Mucosa of descending colon (tissue), 3 donors: ENCODE results near the gene PSMD2. TPM values are rescaled to one million over a fixed set of nuclear protein-coding genes. Genes with fewer than 3 reads are reported as not detected.

Experiments
- ATAC-seq: fragments of 200-7000 bp; cut with Tn5 transposase; one replicate; pipeline ENCODE4 v1.9.1; 2020; ENCODE audit warnings: mild to moderate bottlenecking, moderate library complexity
- DNase-seq, 3 donors: peaks; one replicate each; pipeline ENCODE4 v3.0.0-alpha.2; 2020
- H3K36me3 ChIP-seq: fragments of 200-600 bp; one replicate; pipeline ENCODE4 v1.8.0; 2021; ENCODE audit warnings: low read depth, mild to moderate bottlenecking
- H3K4me1 ChIP-seq: fragments of 200-600 bp; one replicate; pipeline ENCODE4 v1.8.0; 2021; ENCODE audit warnings: low read depth, mild to moderate bottlenecking
- H3K4me3 ChIP-seq: fragments of 200-600 bp; one replicate; pipeline ENCODE4 v1.8.0; 2021; ENCODE audit warnings: mild to moderate bottlenecking
- H3K9me3 ChIP-seq: fragments of 200-600 bp; one replicate; pipeline ENCODE4 v1.8.0; 2021; ENCODE audit warnings: mild to moderate bottlenecking
- CTCF ChIP-seq: fragments of 200-600 bp; IDR thresholded peaks from one replicate; pipeline ENCODE4 v1.8.0; 2022; ENCODE audit warnings: antibody characterized with exemption, mild to moderate bottlenecking
- intact Hi-C, 2 donors: fragments of 100-400 bp; cut with DNase I in 1 of 2; cut with micrococcal nuclease in 1 of 2; formaldehyde crosslinking; loops; one replicate each; pipeline versions ENCODE4 v1.11.0 to v1.11.1; 2022; cut with DNase I, micrococcal nuclease
- total RNA-seq, 3 donors: library from RNA; stranded (reverse); fragmentation: NEBNext Ultra II Directional in 2 of 3; extraction: Animal tissue kit (Norgen Biotek cat#: 25700) in 2 of 3; gene quantifications; one replicate each; pipeline versions ENCODE4 v1.2.1 to v1.2.4, GENCODE V29; 2021 to 2023
- donor health status: DM: no; HTN: no; CAD: no; lungs with moderate emphysema.
- donor health status: DM: no; HTN: no; CAD: no.
- donor health status: DM: no; HTN: yes; CAD: no.

PSMD2 gene
- total RNA-seq, 3 donors from 2014 or later, result 160 to 223 (median 176) TPM

GRCh38 chr3:184327171-184327570 lies 28.1 kb downstream of the PSMD2 start:
- DNase-seq, result no peak
- H3K36me3 ChIP-seq, result peaks cover 79% of the 10 kb centered on the region
- no peaks in the 10 kb centered on the region for H3K9me3 ChIP-seq
- no peak for TF ChIP-seq CTCF
- H3K4me3 ChIP-seq, result no peak overlapping the region
- ATAC-seq, result no peak
- H3K4me1 ChIP-seq, result no peaks in the 10 kb centered on the region
- intact Hi-C loops, result no loop called here

- intact Hi-C loops, result no loop called here
- Histone ChIP-seq H3K9me3 (no peaks in the 10 kb centered on the region), H3K4me3 (no peak overlapping the region), H3K36me3 (peaks cover 67% of the 10 kb centered on the region), H3K4me1 (no peaks in the 10 kb centered on the region)
- DNase-seq, result no peak
- TF ChIP-seq CTCF, result no peak
- ATAC-seq, result no peak
Observed at GRCh38 chr3:184328516-184328915, 29.5 kb downstream of the PSMD2 start.

- DNase-seq (peak in 2 of 3 donors; percentile 8 to 14), ATAC-seq (no peak)
- Histone ChIP-seq H3K4me1 (peaks cover 11% of the 10 kb centered on the region), H3K36me3 (peaks cover 42% of the 10 kb centered on the region), H3K4me3 (no peak overlapping the region), H3K9me3 (no peaks in the 10 kb centered on the region)
- intact Hi-C loops, result no loop called here
- TF ChIP-seq CTCF, result no peak
Observed at GRCh38 chr3:184332370-184333090, 33.5 kb downstream of the PSMD2 start.

- no peaks in the 10 kb centered on the region for H3K9me3 ChIP-seq
- ATAC-seq (no peak), DNase-seq (peak in 2 of 3 donors; percentile 0 to 10)
- H3K36me3 ChIP-seq, result peaks cover 35% of the 10 kb centered on the region
- H3K4me3 ChIP-seq, result no peak overlapping the region
- TF ChIP-seq CTCF, result no peak
- H3K4me1 ChIP-seq, result peaks cover 17% of the 10 kb centered on the region
- intact Hi-C loops, result no loop called here
Observed at GRCh38 chr3:184333190-184333589, 34.1 kb downstream of the PSMD2 start.

GRCh38 chr3:184333700-184334099 lies 34.7 kb downstream of the PSMD2 start:
- peaks cover 17% of the 10 kb centered on the region for H3K4me1 ChIP-seq
- H3K36me3 ChIP-seq, result peaks cover 30% of the 10 kb centered on the region
- no peak overlapping the region for H3K4me3 ChIP-seq
- no peaks in the 10 kb centered on the region for H3K9me3 ChIP-seq
- ATAC-seq (no peak), DNase-seq (peak in 2 of 3 donors; percentile 11 to 17)
- TF ChIP-seq CTCF, result no peak
- intact Hi-C loops, result no loop called here
